GM10847 (cell line): ENCODE results near the gene SRCAP.

ENCODE experiments used
- POLR2A ChIP-seq: IDR thresholded peaks from 2 replicates; pipeline ENCODE4 v1.6.1; 2011; ENCODE audit not compliant: insufficient read length; ENCODE audit errors: extremely low read depth

The SRCAP gene

DNA sequence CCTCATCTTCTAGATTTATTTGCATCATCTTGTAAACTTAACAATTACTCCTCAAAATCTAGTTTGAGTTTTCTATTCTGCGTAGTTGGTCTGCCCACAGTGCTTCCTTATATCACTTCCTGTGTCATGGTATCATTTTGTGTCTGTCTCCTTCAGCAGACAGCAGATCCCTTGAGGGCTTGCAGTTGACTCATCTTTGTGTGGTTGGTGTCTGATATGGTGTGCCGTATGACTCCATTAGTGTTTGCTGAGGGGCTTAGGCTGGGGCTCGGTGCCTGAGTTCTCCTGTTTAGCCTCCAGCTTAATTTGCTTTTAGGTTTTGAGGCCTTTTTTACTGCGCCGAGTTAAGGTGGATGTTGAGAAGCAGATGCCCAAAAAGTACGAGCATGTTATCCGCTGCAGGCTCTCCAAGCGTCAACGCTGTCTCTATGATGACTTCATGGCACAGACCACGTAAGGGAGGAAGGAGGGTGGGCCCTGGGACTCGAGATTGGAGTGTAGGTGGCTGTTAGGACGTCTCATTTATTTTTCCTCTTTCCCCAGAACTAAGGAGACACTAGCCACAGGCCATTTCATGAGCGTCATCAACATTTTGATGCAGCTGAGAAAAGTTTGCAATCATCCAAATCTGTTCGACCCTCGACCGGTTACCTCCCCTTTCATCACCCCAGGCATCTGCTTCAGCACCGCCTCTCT, 16.9 kb downstream of the SRCAP start:
- no peak for TF ChIP-seq POLR2A

DNA sequence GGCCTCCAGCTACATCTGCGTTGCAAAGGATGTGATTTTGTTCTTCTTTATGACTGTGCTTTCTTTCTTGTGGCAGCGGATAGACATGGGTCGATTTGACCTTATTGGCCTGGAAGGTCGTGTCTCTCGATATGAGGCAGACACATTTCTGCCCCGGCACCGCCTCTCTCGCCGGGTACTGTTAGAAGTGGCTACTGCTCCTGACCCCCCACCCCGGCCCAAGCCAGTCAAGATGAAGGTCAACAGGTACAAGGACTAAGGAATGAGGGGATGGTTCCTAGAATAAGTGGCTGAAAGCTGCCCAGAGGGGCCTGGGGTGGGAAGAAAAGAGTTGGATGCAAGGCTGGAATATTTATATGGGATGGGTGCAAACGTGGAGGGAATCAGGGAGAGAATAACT, 21.1 kb downstream of the SRCAP start:
- TF ChIP-seq POLR2A: no peak

DNA sequence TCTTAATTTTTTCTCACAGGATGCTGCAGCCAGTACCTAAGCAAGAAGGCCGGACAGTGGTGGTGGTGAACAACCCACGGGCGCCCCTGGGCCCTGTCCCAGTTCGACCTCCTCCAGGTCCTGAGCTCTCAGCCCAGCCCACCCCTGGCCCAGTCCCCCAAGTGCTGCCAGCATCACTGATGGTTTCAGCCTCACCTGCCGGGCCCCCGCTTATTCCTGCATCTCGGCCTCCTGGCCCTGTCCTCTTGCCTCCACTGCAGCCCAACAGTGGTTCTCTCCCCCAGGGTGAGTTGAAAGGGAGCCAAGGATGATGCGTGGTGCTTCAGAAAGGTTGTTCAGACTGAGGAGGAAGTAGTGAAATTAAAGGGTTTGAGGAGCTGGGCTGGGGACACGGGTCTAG, 21.7 kb downstream of the SRCAP start:
- no peak for TF ChIP-seq POLR2A

- no peak for TF ChIP-seq POLR2A
Measured at GRCh38 chr16:30721167-30721566, 22.2 kb downstream of the SRCAP start.

DNA sequence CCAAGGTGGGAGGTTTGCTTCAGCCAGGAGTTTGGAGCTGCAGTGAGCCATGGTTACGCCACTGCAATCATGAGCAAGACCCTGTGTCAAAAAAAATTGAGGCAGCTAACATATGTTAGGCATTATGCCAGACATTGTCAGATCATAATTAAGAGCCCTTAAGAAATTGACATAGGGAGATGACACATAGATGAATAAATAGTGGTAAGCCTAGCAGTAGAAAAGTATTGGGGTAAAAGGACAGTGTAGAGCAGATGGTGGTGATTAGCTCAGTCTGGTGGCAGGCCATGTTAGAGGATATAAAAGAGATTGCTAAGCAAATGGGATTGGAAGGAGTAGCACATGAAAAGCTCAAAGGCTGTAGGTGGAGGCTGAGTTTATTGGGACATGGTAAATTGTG, 22.6 kb downstream of the SRCAP start:
- no peak for TF ChIP-seq POLR2A

DNA sequence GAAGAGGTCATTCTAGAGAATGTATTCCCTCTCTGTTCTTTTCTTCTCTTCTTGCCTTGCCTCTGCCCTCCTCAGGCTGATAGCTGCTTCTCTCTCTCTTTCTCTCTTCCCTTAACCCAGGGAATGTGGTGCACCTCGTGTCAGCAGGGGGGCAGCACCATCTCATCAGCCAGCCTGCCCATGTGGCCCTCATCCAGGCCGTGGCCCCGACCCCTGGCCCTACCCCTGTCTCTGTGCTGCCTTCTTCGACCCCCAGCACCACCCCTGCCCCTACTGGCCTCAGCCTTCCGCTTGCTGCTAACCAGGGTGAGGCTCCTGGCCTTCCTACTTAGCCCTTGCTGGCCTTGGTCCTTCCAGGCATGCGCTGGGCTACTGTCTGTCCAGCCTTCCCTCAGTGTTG, 23.5 kb downstream of the SRCAP start:
- no peak for TF ChIP-seq POLR2A

GRCh38 chr16:30722916-30723315, 23.9 kb downstream of the SRCAP start:
- no peak for TF ChIP-seq POLR2A

GRCh38 chr16:30723725-30724355, 24.9 kb downstream of the SRCAP start:
- TF ChIP-seq POLR2A: no peak

DNA sequence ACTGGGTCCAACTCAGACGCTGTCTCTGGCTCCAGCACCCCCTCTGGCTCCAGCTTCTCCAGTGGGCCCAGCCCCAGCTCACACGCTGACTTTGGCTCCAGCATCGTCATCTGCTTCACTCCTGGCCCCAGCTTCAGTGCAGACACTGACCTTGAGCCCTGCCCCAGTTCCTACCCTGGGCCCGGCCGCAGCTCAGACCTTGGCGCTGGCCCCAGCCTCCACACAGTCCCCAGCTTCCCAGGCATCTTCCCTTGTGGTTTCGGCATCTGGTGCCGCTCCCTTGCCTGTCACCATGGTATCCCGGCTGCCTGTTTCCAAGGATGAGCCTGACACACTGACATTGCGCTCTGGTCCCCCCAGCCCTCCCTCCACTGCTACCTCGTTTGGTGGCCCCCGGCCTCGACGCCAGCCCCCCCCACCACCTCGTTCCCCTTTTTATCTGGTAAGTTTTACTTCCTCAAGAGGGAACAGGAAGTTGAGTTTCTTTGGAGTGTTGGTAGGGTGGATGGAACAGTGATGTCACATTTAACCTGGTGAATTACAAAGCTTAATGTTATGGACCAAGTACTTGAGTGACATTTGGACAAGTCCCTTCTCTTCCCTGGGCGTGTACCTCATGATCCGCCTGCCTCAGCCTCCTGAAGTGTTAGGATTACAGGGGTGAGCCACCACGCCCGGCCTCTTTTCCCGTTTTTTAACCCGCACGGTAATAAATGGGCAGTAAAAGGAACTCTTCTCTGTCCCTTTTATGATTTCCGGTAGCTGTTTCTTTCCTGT, 25.9 kb downstream of the SRCAP start:
- TF ChIP-seq POLR2A: no peak

- TF ChIP-seq POLR2A: no peak
Measured at GRCh38 chr16:30725418-30725792, 26.4 kb downstream of the SRCAP start.

GRCh38 chr16:30728321-30728720, 29.4 kb downstream of the SRCAP start:
- TF ChIP-seq POLR2A: no peak

DNA sequence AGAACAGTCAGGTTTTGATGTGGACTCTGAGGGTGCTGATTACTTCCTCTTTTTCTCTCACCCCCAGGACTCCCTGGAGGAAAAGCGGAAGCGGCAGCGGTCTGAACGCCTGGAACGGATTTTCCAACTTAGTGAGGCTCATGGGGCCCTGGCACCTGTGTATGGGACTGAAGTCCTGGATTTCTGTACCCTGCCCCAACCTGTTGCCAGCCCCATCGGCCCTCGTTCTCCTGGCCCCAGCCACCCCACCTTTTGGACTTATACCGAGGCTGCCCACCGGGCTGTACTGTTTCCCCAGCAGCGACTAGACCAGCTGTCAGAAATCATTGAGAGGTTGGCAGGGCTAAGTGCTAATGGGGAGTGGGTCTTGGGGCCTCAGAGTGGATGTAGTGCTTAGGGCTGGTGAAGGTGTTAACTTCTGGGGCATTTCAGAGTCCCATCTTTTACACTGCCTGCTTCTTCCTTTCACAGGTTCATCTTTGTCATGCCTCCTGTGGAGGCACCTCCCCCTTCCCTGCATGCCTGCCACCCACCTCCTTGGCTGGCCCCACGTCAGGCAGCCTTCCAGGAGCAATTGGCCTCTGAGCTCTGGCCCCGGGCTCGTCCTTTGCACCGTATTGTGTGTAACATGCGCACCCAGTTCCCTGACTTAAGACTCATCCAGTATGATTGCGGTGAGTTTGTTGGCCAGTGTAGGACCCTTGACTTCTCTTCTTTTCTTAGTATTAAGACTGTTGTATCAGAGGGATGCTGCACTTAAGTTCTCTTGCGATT, 30.1 kb downstream of the SRCAP start:
- TF ChIP-seq POLR2A: no peak

DNA sequence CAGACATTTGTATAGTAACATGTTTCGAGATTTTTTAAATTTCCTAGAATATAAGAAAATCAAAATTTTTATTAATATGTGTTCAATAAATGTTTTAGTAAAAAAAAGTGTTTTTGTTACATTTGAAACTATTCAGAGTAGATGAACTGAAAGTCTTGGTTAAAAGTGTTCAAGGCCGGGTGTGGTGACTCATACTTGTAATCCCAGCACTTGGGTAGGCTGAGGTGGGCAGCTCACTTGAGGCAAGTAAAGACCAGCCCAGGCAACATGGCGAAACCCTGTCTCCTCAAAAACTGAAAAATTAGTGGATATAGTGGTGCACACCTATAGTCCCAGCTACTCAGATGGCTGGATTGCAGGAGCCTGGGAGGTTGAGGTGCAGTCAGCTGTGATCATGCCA, 32.4 kb downstream of the SRCAP start:
- TF ChIP-seq POLR2A: no peak

DNA sequence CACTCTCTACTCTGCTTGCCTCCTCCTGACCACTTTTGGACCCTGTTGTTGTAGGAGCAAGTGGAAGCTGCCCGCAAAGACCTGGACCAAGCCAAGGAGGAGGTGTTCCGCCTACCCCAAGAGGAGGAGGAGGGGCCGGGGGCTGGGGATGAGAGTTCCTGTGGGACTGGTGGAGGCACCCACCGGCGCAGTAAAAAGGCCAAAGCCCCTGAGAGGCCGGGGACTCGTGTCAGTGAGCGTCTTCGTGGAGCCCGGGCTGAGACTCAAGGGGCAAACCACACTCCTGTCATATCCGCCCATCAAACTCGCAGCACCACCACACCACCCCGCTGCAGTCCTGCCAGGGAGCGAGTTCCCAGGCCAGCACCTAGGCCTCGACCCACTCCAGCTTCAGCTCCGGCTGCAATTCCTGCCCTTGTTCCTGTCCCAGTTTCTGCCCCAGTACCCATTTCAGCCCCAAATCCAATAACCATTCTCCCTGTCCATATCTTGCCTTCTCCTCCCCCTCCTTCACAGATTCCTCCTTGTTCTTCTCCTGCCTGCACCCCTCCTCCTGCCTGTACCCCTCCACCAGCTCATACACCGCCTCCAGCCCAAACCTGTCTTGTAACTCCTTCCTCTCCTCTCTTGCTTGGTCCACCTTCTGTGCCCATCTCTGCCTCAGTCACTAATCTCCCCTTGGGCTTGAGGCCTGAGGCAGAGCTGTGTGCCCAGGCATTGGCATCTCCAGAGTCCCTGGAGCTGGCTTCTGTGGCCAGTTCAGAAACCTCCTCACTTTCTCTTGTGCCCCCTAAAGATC, 38.2 kb downstream of the SRCAP start:
- TF ChIP-seq POLR2A: no peak
